Fibroblast of skin of scalp (primary cell): ENCODE data around the gene BANF2. TPM values are rescaled to one million over a fixed set of nuclear protein-coding genes. Genes with fewer than 3 reads are reported as not detected.
"Not testable (repeated sequence)": the region's sequence is repeated elsewhere in the genome, so short reads cannot be mapped to it uniquely, and the experiment has no call there.

ENCODE experiments used
- DNase-seq: peaks from one replicate; pipeline ENCODE4 v3.0.0-alpha.2; 2013
- polyA plus RNA-seq, 2 experiments: library from polyadenylated mRNA; unstranded; fragments of 120-200 nt; gene quantifications; one replicate each; pipeline ENCODE4 v1.2.1, GENCODE V29; 2013; ENCODE audit not compliant: insufficient read length in 2 of 2

The BANF2 gene
- polyA plus RNA-seq (2013, experiment 1 of 2; ENCODE audit: insufficient read length): not detected
- not detected for polyA plus RNA-seq (2013, experiment 2 of 2; ENCODE audit: insufficient read length)

GRCh38 chr20:17699931-17700351 lies at the start of gene BANF2:
BANF2 (plus strand) TSS chr20:17699966; CDS start chr20:17725026, 25,060 bp downstream.
- DNase-seq: no peak

DNA sequence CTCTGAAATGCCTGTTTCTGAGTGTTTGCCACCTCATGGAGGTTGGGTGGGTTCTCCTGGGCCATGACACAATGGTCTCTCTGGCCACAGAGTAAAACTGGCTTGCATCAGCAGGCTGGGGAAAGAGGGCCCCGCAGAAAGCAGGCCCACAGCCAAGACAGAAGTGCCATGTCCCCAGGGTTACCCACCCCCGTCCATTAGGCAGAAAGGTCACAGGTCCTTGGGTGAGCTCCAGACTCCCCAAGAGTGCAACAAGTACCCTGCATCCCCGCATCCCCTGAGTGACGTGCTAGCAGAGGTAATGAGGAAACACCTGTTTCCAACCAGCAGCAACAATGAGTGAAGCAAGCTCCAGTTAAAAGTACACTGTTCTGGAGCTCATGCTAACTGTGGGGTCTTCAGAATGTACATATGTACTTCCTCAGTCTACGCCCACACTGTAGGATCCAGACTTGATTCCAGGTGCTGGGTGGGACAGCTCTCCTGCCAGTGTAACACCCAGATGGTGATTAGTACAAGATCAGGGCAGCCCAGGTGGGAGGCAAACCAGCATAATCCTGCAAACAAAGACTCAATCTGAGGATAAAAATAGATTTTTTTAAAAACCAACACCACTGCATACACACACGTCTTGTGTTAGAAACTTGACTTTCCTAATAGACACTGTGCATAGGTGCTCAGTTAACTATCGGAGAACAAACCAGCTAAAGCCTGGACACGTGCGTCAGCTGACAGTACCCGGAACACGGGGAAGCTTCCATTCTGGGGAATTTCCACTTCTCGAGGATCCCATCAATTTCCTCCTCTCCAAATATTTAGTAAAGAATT lies 49.3 kb upstream of the BANF2 start:
- no peak for DNase-seq

DNA sequence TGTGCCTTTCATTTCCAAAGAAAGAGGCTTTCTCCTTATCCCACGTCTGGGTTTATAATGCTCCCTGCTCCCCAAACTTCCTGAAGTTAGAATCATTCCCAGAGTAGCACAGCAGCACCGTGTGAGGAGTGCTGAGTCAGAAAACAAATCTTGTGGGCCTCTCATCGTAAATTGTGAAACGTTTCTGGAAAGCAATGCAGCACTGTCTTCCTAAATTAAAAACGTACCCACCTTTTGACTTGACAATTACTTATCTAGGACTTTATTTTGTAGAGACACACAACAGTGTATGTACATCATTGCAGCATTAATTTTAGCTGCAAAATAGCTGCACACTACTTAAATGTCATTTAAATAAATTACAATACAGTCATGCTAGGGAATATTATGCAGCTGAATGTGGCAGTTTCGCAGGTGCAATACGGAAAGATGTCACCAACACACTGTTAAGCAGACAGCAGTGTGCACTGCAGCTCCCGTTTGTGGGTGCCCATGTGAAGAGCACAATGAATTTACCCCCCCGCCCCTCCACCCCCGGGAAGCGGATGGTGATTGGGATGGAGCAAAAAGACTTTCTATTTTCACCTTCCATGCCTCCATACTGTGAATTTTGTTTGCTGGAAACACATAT lies 48.5 kb upstream of the BANF2 start:
- DNase-seq: no peak

GRCh38 chr20:17651760-17652388 lies 47.9 kb upstream of the BANF2 start:
- no peak for DNase-seq

DNA sequence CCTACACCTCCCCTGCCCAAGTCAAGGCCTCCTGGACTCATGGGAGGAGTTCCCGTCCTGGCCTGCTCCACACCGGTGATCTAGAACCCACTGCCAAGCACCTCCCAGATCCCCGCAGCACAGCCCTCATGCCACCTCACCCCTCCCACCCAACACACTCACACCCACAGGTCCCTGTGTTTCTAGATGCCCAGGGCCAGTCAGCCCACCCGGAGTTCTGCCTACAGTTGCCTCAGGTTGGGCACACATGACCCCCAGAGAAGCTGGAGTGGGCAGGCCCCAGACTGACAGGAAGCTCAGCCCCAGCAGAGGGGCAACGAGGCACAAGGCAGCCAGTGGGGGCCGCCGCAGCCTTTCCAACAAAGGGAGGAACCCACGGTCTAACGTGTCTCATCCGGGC lies 47.4 kb upstream of the BANF2 start:
- DNase-seq: no peak

DNA sequence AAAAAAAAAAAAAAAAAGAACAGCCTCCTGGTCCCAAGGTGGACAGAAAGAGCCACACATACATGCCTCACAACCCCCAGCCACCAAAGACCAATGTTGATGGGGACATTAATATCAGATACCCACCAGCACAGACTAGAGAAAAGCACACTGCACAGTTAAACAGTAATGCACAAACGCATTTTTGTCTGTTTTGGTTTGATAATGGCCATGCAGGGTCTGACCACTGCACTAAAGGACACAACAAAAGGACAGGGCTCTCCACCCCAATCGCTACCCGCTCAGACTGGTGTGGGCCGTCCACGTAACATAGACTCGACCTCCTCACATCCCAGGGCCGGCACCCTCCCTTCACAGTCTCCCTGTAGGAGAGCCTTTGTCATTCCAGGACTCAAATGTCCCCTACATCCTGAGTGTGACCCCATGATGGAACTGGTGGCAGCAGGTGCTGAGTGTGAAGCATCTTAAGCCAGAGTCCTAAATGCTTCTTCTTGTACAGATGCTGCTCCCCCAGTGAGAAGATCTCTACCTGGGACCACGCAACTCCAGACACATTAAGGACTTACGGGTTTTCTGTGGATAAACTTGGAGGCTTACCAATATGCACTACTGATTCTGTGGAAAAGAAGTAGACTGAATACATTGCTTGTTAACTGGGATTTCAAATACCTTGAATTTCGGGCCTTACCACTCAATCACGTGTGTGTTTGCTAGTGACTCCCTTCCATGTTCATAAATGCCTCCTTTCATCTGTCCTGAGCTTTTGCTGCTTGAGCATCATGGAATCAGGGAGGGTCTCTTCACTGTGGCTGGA lies 45.7 kb upstream of the BANF2 start:
- DNase-seq: no peak

DNA sequence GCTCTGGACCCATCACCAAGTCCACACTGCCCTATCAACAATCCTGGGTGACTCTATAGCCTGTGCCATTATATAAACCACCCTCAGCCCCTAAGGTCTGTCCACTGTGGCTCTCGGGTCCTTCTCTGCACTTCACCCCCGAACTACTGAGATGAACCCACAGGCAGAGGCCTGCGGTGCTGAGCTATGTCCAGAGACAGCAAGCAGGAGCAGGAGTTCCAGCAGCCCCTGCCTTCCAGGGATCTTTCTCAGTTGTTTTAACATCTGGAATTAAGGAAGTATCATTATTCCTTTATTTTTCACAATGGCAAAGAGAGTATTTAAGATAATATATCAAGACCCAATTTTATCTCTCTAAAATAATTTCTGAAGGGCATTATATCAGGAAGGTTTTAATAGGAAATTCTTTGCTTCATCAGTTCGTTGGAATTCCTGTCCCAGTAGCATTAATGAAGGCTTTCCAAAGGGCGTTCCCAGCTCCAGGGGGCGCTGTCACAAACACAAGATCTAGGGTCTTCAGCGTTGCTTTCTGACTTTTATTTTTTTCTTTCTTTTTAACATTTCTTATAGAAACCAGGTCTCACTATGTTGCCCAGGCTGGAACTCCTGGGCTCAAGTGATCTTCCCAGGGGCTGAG lies 45.0 kb upstream of the BANF2 start:
- peak; percentile 64 for DNase-seq

DNA sequence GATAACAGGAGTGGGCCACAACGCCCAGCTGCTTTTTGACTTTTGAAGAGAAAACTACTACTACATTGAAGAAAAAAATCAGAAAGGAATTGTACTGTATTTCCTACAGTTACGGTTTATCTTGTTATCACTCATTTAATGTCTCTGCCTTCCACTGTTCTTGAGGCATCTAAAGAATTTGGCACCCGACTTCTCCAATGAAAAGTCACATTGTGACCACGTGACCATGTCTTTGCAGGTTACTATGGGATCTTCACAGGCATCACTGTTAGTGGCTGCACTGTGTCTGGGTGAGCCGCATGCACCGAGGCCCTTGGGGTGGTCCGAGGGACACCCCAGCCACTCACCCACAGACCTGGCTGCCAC lies 44.5 kb upstream of the BANF2 start:
- peak; percentile 61 for DNase-seq

GRCh38 chr20:17655865-17656479 lies 43.8 kb upstream of the BANF2 start:
- DNase-seq: no peak

DNA sequence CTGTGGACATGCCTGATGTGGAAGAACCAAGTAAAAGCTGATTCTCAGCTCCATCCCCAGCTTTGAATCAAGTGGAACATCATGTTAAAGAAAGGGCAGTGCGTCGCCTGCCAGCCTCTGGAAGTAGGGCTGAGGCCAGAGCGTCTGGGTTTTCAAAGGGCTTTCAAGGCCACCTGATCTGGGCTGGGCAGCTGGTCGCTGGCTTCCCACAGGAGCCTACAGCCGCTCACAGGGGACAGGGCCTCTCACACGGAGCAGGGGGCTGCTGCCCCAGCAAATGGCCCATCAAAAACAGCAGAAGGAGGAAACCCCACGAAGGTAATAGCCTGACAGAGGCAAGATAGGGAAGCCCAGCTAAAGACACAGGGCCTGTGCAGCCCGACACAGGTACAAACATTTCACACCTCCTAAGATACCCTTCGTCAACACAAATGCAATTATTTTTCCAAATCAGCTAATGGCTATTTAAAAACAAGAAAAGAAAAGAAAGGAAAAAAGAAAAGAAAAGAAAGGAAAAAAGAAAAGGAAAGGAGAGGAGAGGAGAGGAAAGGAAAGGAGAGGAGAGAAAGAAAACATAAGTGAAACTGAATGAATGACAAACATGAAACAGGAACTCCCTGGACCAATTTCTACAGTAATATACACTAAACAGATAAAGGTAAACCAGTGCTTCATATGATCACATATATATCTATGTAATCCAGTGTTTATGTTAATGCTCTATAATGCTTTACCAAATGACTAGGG lies 42.5 kb upstream of the BANF2 start:
- no peak for DNase-seq

GRCh38 chr20:17657898-17658647 lies 41.7 kb upstream of the BANF2 start:
- DNase-seq: no peak

GRCh38 chr20:17658648-17658993 lies 41.1 kb upstream of the BANF2 start:
- no peak for DNase-seq

- not testable (repeated sequence) for DNase-seq
Observed at GRCh38 chr20:17659344-17659743, 40.4 kb upstream of the BANF2 start.

- no peak for DNase-seq
Observed at GRCh38 chr20:17659801-17660200, 40.0 kb upstream of the BANF2 start.

DNA sequence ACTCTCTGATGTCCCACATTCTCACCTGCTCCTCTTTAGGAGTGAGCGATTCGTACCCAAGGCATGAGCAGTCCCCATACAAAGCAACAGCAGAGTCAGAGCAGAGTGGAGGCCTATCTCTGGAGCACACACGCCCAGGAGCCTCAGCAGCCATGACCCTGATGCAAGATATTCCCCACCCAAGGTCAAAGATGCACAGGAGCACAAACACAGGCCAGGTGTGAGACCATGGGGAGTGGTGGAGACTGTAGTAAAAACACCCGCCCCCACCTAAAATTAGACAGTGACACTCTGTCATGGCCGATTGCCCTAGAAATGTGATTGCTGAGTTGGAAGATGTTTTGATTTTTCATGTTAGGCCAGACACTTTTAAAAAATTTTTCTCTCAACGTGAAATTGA lies 39.1 kb upstream of the BANF2 start:
- no peak for DNase-seq

DNA sequence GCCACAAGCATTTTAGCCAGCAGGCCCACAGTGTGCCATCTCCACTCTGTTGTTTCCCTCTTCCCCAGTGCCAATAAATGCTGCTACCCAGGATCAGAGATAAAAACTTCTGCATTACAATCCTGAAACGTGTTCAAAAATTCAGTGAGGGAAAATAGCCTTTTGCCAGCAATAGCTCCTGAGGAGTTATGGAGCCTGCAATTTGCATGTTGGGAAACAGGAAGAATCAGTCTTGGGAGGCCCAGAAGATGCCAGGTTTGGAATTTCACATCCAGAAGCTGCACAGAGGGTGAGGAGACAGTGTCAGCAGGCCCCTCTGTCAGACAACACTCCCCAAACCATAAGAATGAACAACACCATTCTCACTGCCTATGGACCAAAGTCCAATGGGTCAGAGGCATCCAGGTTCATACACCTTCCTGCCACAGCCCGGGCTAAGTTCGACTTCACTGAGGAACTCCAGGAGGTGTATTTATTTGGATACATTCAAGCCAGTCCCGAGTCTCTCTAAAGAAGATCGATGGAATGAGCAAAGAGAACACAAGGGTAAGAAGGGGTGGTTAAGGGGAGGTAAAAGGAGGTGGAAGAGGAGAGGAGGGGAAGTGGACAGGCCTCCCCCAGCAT lies 38.5 kb upstream of the BANF2 start:
- DNase-seq: peak; percentile 62

GRCh38 chr20:17662333-17663039 lies 37.3 kb upstream of the BANF2 start:
- peak; percentile 90 for DNase-seq

DNA sequence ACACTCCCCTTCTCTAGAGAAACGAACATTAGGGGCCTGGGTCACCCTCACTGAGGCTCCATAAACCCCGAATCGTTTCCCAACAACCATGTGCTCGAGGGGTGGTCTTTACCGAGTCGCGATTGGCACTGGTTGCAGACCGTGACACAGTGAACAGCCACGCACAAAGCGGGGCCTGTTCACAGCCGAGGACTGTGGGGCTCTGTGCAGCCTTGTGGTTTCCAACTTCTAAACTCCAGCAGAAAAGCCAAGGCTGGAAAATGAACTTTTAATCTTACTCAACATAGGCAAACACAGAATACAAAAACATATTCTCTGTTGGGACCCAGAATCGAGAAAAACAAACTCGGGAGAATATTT lies 36.7 kb upstream of the BANF2 start:
- no peak for DNase-seq

GRCh38 chr20:17663486-17663885 lies 36.3 kb upstream of the BANF2 start:
- DNase-seq: peak; percentile 31
